HL-60 (cell line): Measurements from ENCODE around the gene ABCC1.

ENCODE experiments used
- SPI1 ChIP-seq: IDR thresholded peaks from 2 replicates; pipeline ENCODE4 v1.6.1; 2012; ENCODE audit warnings: low read depth, mild to moderate bottlenecking, borderline replicate concordance
- TF ChIP-seq, protein P1 (sequence below): IDR thresholded peaks from one replicate; pipeline ENCODE4 v1.5.1; 2011; ENCODE audit warnings: low read length, control low read depth, inconsistent platforms; ENCODE audit not compliant: insufficient read depth

- TF ChIP-seq, protein P1, sequence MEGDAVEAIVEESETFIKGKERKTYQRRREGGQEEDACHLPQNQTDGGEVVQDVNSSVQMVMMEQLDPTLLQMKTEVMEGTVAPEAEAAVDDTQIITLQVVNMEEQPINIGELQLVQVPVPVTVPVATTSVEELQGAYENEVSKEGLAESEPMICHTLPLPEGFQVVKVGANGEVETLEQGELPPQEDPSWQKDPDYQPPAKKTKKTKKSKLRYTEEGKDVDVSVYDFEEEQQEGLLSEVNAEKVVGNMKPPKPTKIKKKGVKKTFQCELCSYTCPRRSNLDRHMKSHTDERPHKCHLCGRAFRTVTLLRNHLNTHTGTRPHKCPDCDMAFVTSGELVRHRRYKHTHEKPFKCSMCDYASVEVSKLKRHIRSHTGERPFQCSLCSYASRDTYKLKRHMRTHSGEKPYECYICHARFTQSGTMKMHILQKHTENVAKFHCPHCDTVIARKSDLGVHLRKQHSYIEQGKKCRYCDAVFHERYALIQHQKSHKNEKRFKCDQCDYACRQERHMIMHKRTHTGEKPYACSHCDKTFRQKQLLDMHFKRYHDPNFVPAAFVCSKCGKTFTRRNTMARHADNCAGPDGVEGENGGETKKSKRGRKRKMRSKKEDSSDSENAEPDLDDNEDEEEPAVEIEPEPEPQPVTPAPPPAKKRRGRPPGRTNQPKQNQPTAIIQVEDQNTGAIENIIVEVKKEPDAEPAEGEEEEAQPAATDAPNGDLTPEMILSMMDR: no peak
- no peak for TF ChIP-seq SPI1
These were observed 79.0 kb downstream of the ABCC1 start for GRCh38 chr16:16028311-16028999.
